PC-3 (cell line): Measurements from ENCODE around the gene PRDM8.

Experiments used
- CTCF ChIP-seq: fragments of 300-600 bp; sonication (generic); conservative IDR thresholded peaks from 2 replicates; pipeline ENCODE4 v1.5.1; 2017; ENCODE audit warnings: antibody characterized with exemption, low read depth, mild to moderate bottlenecking, low read length
- EZH2phosphoT487 ChIP-seq: fragments of 300-600 bp; sonication (generic); IDR thresholded peaks from 2 replicates; pipeline ENCODE4 v1.6.1; 2018; ENCODE audit warnings: mild to moderate bottlenecking, antibody characterized with exemption, low read length, borderline replicate concordance

GRCh38 chr4:80220711-80221110, 23.4 kb downstream of the PRDM8 start:
- no peak for TF ChIP-seq CTCF
- no peak for TF ChIP-seq EZH2phosphoT487
